ENCODE results near the gene AGRP.
"Not testable (repeated sequence)": the region's sequence is repeated elsewhere in the genome, so short reads cannot be mapped to it uniquely, and the experiment has no call there.

AGRP gene

GRCh38 chr16:67483150-67483549 is at the start of gene AGRP:
TSS of gene AGRP (minus strand) at chr16:67483547. CDS start at chr16:67483398, 149 bp downstream.
- DNase-seq (ENCODE audit: low read depth) = no peak

GRCh38 chr16:67531247-67531646 is 47.9 kb upstream of the AGRP start:
- DNase-seq (ENCODE audit: low read depth) = no peak

GRCh38 chr16:67530013-67530939 is 46.9 kb upstream of the AGRP start:
- DNase-seq (ENCODE audit: low read depth) = no peak

GRCh38 chr16:67529582-67530012 is 46.2 kb upstream of the AGRP start:
- DNase-seq (ENCODE audit: low read depth) = no peak

- no peak for DNase-seq (ENCODE audit: low read depth)
These were observed 45.7 kb upstream of the AGRP start for GRCh38 chr16:67528870-67529581.

GRCh38 chr16:67528222-67528869 is 45.0 kb upstream of the AGRP start, which contains the start of gene RIPOR1:
TSS of gene RIPOR1 (plus strand) at chr16:67528829. CDS start at chr16:67538447, 9,618 bp downstream.
- no peak for DNase-seq (ENCODE audit: low read depth)

- no peak for DNase-seq (ENCODE audit: low read depth)
These were observed 42.9 kb upstream of the AGRP start for GRCh38 chr16:67526149-67526791.

- no peak for DNase-seq (ENCODE audit: low read depth)
These were observed 42.0 kb upstream of the AGRP start for GRCh38 chr16:67525176-67525860.

GRCh38 chr16:67521095-67521804 is 37.9 kb upstream of the AGRP start:
- DNase-seq (ENCODE audit: low read depth) = peak; percentile 99

GRCh38 chr16:67519242-67519641 is 35.9 kb upstream of the AGRP start:
- no peak for DNase-seq (ENCODE audit: low read depth)

- DNase-seq (ENCODE audit: low read depth) = no peak
These were observed 35.3 kb upstream of the AGRP start for GRCh38 chr16:67518676-67519075.

- DNase-seq (ENCODE audit: low read depth) = no peak
These were observed 34.5 kb upstream of the AGRP start for GRCh38 chr16:67517661-67518423.

- DNase-seq (ENCODE audit: low read depth) = no peak
These were observed 33.8 kb upstream of the AGRP start for GRCh38 chr16:67517155-67517445.

- DNase-seq (ENCODE audit: low read depth) = no peak
These were observed 33.2 kb upstream of the AGRP start for GRCh38 chr16:67516296-67517154.

GRCh38 chr16:67514382-67514828 is 31.1 kb upstream of the AGRP start:
- peak; percentile 61 for DNase-seq (ENCODE audit: low read depth)

- not testable (repeated sequence) for DNase-seq (ENCODE audit: low read depth)
These were observed 30.5 kb upstream of the AGRP start for GRCh38 chr16:67513892-67514291.

- DNase-seq (ENCODE audit: low read depth) = no peak
These were observed 25.7 kb upstream of the AGRP start for GRCh38 chr16:67509016-67509415.

- no peak for DNase-seq (ENCODE audit: low read depth)
These were observed 23.1 kb upstream of the AGRP start for GRCh38 chr16:67506468-67506867.

All from stimulated activated CD8-positive, alpha-beta memory T cell treated with anti-CD3 and anti-CD28 coated beads, Interleukin-7, amount 100 ng/mL, for 24 hours (primary cell).